ENCODE results near the gene PALLD.

The PALLD gene

GRCh38 chr4:168623011-168623410, 126.2 kb downstream of the PALLD start:
- no peak for DNase-seq (ENCODE audit: low spot score)

GRCh38 chr4:168623484-168623883, 126.6 kb downstream of the PALLD start:
- no peak for DNase-seq (ENCODE audit: low spot score)

GRCh38 chr4:168628251-168628650, 131.4 kb downstream of the PALLD start:
- DNase-seq (ENCODE audit: low spot score): no peak

- no peak for DNase-seq (ENCODE audit: low spot score)
Measured at GRCh38 chr4:168629566-168629965, 132.7 kb downstream of the PALLD start.

- DNase-seq (ENCODE audit: low spot score): no peak
Measured at GRCh38 chr4:168630445-168631187, 133.8 kb downstream of the PALLD start.

- DNase-seq (ENCODE audit: low spot score): no peak
Measured at GRCh38 chr4:168631241-168632162, 134.7 kb downstream of the PALLD start.

- no peak for DNase-seq (ENCODE audit: low spot score)
Measured at GRCh38 chr4:168632301-168632725, 135.5 kb downstream of the PALLD start.

GRCh38 chr4:168633064-168633463, 136.2 kb downstream of the PALLD start:
- DNase-seq (ENCODE audit: low spot score): no peak

GRCh38 chr4:168633496-168633895, 136.6 kb downstream of the PALLD start:
- no peak for DNase-seq (ENCODE audit: low spot score)

- no peak for DNase-seq (ENCODE audit: low spot score)
Measured at GRCh38 chr4:168634276-168634802, 137.5 kb downstream of the PALLD start.

- DNase-seq (ENCODE audit: low spot score): no peak
Measured at GRCh38 chr4:168636040-168636439, 139.2 kb downstream of the PALLD start.

GRCh38 chr4:168636506-168637196, 139.8 kb downstream of the PALLD start:
- DNase-seq (ENCODE audit: low spot score): no peak

- no peak for DNase-seq (ENCODE audit: low spot score)
Measured at GRCh38 chr4:168637872-168638756, 141.3 kb downstream of the PALLD start.

GRCh38 chr4:168639914-168640313, 143.1 kb downstream of the PALLD start:
- no peak for DNase-seq (ENCODE audit: low spot score)

- no peak for DNase-seq (ENCODE audit: low spot score)
Measured at GRCh38 chr4:168641811-168642140, 144.9 kb downstream of the PALLD start.

GRCh38 chr4:168642591-168642990, 145.7 kb downstream of the PALLD start:
- no peak for DNase-seq (ENCODE audit: low spot score)

- no peak for DNase-seq (ENCODE audit: low spot score)
Measured at GRCh38 chr4:168643111-168643795, 146.4 kb downstream of the PALLD start.

- DNase-seq (ENCODE audit: low spot score): no peak
Measured at GRCh38 chr4:168643796-168644159, 146.9 kb downstream of the PALLD start.

- no peak for DNase-seq (ENCODE audit: low spot score)
Measured at GRCh38 chr4:168646001-168646768, 149.3 kb downstream of the PALLD start.
